Epithelial cell of prostate (primary cell): ENCODE results near the gene ABCA4.

Source experiments
- DNase-seq: peaks from one replicate; pipeline ENCODE4 v3.0.0-alpha.2; 2011; ENCODE audit warnings: low read depth, low spot score
- H3K27ac ChIP-seq: fragments of 450-650 bp; 2 replicates; pipeline ENCODE4 v1.5.1; 2017; ENCODE audit warnings: mild to moderate bottlenecking

ABCA4 gene

DNA sequence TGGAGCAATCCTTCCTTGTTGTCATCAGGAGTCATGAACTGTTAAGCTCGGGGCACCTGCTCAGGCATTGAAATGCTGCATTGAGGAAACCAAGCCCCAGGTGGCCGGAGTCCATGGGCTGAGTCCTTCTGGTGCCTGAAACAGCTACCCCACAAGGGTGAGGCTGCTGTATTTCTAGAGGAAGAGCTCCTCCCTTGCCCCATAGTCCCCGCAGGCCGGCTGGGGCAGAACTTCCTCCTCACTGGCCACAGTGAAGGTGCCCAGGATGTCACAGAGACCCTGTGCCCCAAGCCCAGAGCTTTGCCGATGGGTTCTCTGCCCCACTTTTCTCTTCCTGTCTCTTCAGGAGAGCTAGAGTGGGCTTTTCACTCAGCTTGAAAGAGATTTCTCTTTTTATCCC lies 130.9 kb downstream of the ABCA4 start:
- H3K27ac ChIP-seq = peak overlapping the region; percentile 86

DNA sequence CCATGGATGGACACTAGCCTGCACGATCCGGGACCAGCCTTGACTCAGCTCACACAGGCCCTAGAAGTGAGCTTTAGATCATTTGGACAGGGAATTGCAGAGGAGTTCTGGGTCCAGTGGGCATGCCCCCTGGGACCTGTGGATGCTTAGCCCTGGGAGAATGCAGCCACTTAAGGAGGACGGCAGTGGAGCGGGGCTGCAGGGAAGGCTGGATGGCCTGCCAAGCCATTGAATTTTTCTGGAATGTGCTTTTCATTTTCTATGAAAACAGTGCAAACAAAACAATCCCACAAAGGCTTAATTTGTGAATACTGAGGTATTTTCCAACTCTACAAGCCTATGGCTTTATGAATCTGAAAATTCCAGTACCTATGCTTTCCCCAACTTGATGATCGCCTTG lies 131.3 kb downstream of the ABCA4 start:
- H3K27ac ChIP-seq = peak overlapping the region; percentile 86
- no peak for DNase-seq

More for the DNA sequence above, 130.9 kb downstream of the ABCA4 start:
- no peak for DNase-seq

- peak overlapping the region; percentile 86 for H3K27ac ChIP-seq
- DNase-seq = peak; percentile 84
Observed at GRCh38 chr1:93988634-93989350, 132.2 kb downstream of the ABCA4 start.

DNA sequence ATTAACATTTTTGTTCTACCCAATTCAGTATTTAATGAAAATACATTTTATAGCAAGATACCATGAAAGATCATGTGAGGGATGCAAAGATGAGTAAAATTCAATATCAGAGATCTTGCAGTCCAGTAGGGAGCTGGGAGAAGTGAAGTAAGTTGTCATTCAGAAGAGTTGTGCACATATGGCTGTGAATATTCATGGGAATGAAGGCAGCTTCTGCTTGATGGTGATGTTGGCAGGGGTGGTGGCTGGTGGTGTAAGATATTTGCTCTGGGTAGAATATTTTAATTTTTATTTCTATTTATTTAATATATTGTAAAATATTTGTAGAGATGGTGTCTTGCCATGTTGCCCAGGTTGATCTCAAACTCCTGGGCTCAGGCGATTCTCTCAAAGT lies 139.7 kb downstream of the ABCA4 start:
- H3K27ac ChIP-seq = no peak overlapping the region
- no peak for DNase-seq

DNA sequence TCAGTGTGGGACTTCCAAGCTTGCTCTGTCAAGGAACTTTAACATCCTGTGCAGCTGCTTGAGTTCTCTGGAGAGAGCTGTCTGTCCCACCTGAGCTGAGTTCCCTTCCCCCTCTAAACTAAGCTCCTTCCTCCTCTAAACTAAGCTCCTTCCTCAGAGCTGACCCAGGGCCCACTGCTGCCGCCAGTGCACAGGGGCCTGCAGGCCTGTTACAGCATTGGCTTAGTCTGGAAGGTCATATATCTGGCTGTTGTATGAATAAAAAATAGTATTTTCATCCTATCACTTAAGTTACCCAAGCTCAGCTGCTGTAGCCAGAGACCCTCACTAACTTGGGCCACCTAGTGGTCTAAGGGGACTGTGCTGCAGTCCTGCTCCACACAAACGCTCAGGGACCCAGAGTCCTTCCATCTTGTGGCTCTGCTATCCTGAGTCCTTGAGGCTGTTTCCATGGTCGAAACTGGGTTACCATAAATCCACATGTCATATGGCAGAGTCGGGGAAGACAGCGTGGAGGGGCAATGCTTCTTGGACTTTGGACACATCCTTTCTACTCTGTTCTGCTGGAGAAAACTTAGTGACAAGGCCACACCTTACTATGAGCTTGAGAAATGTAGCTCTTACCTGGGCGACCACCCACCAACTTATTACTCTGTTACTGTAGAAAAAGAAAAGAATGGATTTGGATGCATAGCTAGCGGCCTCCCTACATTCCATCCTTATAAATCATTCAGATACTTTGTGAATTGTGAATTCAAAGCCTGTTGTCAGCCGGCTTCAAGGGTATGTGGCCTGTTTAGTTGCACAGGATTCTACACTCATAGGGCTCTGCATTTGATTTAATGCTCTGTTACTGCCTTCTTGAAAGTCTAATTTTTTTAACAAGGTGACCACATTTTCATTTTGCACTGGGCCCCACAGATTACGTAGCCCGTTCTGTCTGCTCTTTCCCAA lies 140.4 kb downstream of the ABCA4 start:
- no peak for DNase-seq
- H3K27ac ChIP-seq = no peak overlapping the region

- no peak overlapping the region for H3K27ac ChIP-seq
- no peak for DNase-seq
Observed at GRCh38 chr1:93979718-93980319, 141.1 kb downstream of the ABCA4 start.

DNA sequence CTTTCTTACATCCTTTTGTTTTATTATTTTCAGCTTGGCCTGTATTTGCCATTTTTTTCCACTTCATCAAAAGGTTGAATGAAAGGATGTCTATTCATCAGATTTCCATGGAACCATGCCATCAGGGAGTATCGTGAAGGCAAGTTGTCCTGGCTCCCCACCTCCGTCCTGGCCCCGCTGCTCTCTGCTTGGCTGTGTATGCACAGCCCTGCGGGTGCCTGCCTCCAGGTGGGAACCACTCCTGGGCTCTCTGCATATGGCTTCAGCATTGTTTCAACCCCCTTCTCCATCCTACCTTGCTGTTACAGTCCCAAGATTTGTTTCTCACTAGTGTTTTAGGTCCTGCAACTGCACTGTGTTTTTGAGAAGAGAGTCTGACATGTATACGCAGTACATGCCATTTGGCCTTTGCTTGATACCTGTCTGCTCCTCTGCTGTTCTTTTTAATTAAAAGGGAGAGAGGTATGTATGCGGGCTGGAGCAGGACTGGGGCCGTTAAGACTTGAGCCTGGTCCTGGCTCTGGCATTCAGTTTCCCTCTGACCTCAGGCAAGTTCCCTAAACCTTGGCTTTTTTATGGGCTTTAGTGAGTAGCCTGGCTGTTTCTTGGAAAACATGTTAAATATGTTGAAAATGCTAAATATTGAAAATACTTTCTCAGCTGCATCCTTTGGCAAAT lies 141.8 kb downstream of the ABCA4 start:
- DNase-seq = no peak
- no peak overlapping the region for H3K27ac ChIP-seq

DNA sequence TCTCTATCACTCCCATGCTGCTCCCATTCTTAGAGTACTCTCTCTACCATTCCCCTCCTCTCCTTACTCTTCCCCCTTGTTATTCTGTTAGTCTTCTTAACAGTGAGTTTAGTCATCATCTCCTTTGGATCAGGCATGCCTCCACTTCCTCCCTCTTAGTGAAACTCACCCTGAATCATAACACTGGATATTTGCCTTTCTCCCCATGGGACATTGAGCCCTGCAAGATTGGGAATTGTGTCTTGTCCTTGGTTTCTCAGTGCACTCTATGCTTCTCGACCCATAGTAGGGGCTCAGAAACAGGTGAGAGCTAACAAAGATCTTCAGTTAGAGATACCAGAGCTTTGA lies 143.4 kb downstream of the ABCA4 start:
- peak overlapping the region; percentile 31 for H3K27ac ChIP-seq
- peak; percentile 39 for DNase-seq

- H3K27ac ChIP-seq = peak overlapping the region; percentile 31
- no peak for DNase-seq
Observed at GRCh38 chr1:93976711-93977597, 144.0 kb downstream of the ABCA4 start.

DNA sequence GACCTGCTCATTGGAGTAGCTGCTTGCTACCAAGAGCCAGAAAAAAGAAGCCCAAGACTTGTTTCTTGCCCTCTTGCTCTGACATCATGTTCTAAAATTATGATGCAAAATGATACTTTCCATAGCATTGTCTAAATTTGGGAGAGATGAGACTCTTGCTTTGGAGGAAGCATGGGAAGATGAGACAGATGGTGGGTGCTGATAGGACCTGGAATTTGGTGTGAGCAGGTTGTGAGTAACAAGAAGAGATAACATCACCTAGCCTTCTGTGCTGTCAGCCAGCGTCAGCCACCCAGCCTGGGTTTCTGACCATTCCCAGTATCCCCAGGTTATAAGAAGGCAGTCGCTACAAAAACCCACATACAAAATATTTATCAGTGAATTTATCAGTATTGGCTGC lies 144.7 kb downstream of the ABCA4 start:
- no peak overlapping the region for H3K27ac ChIP-seq
- no peak for DNase-seq

GRCh38 chr1:93972341-93972740 lies 148.6 kb downstream of the ABCA4 start:
- H3K27ac ChIP-seq = no peak overlapping the region
- DNase-seq = no peak

- no peak overlapping the region for H3K27ac ChIP-seq
- no peak for DNase-seq
Observed at GRCh38 chr1:93969887-93970286, 151.1 kb downstream of the ABCA4 start.

GRCh38 chr1:93969371-93969770 lies 151.6 kb downstream of the ABCA4 start:
- DNase-seq = no peak
- peak overlapping the region; percentile 26 for H3K27ac ChIP-seq

- H3K27ac ChIP-seq = no peak overlapping the region
Observed at GRCh38 chr1:93967306-93967705, 153.6 kb downstream of the ABCA4 start.

DNA sequence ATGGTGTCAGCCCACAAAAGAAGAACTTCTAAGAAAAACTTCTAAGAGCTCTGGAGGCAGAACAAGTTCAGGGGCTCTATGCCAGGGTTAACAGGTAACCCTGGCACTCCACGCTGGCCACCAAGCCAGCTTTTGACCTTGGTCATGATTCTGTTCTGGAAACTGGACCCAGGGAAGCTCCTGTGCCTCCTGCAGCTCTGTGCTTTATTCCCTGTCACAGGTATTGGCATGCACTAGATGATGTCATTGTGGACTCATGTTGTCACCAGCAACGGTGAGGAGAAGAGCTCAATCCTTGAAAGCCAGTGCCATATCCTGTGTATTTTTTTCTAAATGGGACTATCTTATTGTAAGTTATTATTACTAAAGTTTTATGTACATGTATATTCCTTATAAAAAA lies 155.1 kb downstream of the ABCA4 start:
- no peak for DNase-seq

More at GRCh38 chr1:93967306-93967705, 153.6 kb downstream of the ABCA4 start:
- DNase-seq = no peak

GRCh38 chr1:93965256-93965655 lies 155.7 kb downstream of the ABCA4 start:
- DNase-seq = no peak
- H3K27ac ChIP-seq = peak overlapping the region; percentile 90

More for the DNA sequence above, 155.1 kb downstream of the ABCA4 start:
- peak overlapping the region; percentile 90 for H3K27ac ChIP-seq

DNA sequence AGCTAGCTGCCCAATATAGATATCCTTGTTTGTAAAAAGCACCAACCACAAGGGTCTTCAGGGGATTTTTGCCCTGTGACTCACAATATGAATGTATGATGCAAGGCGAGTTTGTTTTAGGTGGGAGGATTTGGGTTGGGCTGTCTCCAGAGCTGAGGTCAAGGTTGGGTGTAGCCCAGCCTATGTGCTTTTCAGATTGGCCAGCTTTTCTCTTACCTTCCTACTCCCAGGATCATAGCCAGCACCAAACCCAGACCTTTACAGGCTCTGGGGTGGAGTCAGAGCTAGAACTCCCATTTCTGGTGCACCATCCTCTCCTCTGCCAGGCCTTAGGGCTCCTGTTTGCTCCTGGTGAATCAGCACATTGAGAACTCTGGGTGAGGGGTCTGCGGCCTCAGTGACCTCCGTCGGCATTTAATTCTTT lies 156.2 kb downstream of the ABCA4 start:
- peak overlapping the region; percentile 90 for H3K27ac ChIP-seq
- DNase-seq = peak; percentile 91

DNA sequence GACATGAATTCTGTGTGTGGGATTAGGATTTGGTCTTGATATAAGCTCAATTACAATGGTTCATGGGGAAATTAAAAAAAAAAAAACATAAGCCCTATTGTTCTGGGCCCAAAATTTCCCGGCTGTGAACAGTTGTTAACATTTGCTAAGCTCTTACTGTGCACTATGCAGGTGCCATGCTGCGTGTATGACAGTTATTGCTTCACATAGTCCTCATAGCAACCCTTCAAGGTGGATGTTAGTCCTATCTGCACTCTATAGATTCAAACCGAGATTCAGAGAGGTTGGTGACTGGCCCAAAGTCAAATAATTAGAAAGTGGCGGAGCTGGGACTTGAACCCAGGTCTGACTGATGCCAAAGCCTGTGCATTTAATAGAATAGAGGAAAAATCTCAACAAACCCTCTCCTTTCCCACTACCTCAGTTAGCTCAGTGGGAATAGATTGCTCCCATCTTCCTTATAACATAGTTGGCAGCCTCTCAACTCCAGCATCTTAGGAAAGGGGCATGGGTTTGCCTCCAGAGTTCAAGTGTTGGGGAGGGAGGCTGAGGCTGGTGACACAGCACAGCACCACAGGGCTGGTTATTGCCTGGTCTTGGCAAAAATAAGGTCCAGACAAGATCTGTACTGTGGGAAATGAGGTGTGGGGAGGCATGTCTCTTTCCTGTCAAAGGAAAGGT lies 156.7 kb downstream of the ABCA4 start:
- peak overlapping the region; percentile 90 for H3K27ac ChIP-seq
- DNase-seq = no peak

- H3K27ac ChIP-seq = peak overlapping the region; percentile 90
- DNase-seq = no peak
Observed at GRCh38 chr1:93963585-93963984, 157.4 kb downstream of the ABCA4 start.
